Activated T-cell treated with anti-CD3 and anti-CD28 coated beads, Interleukin-2, amount 50 U/mL, for 1 hour (primary cell): ENCODE data around the gene ALS2.

Source experiments
- DNase-seq: peaks from one replicate; pipeline ENCODE4 v3.0.0-alpha.2; 2020

The ALS2 gene

DNA sequence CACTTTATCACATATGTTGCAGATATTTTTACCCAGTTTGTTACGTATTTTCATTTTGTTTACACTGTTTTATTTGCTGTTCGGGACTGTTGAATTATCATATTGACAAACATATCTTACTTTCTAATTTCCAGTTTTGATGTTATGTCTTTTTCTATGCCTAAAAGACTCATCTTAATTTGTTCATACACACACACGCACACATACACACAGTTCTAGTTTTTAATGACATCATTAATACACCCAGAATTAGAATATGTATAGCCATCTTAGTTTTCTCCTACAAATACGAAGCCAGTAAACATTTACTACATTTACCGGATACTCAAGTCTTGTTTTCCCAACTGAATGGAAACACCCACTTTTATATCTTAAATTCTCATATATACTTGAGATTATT is 29.2 kb downstream of the ALS2 start:
- DNase-seq, result no peak

DNA sequence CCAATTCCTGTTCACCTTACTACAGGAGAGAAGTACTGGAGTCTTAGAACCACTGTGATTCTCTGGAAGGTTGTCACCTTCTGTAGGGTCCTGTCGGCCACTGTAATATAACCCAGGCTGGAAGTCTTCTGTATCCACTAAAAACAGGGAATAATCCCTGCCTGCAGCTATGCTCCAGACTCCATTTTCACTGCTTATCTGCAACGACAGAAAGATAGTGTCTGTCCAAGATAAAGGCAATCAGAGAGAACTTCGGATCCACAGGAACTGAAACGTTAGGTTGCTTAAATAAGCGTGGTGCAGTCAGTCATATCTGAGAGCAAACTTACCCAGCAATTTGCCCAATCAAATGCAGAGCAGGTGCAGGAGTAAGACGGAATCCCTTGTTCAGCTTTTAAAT is 34.2 kb downstream of the ALS2 start:
- DNase-seq, result no peak

DNA sequence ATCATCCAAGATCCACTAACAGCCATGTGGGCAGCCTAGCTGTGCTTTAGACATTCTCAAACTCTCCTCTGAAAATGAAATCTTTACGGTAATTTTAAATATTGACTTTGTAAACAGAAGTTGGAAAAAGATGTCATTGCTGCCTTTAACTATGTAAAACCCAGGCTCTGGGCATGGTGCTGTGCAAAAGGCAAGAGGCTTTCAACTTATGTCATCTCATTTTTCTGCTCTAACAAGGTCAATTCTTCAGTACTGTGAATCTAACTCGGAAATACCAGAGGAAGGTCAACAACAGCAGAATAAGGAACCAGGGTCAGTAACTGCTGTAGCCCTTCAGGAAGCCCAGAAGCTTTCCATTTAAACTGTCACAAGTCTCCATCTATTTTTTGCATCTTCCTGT is 45.2 kb downstream of the ALS2 start:
- no peak for DNase-seq

DNA sequence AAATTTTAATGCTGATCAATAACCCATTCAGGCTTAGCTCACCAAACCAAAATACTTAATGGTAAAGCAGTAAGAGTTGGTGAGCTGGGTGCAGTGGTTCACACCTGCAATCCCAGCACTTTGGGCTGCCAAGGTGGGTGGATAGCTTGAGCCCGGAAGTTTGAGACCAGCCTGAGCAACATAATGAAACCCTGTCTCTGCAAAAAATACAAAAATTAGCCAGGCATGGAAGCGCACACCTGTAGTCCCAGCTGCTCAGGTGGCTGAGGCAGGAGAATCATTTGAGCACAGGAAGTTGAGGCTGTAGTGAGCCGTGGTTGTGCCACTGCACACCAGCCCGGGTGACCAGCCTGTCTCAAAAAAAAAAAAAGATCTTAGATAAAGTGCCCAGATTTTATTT is 46.6 kb downstream of the ALS2 start:
- DNase-seq, result no peak

DNA sequence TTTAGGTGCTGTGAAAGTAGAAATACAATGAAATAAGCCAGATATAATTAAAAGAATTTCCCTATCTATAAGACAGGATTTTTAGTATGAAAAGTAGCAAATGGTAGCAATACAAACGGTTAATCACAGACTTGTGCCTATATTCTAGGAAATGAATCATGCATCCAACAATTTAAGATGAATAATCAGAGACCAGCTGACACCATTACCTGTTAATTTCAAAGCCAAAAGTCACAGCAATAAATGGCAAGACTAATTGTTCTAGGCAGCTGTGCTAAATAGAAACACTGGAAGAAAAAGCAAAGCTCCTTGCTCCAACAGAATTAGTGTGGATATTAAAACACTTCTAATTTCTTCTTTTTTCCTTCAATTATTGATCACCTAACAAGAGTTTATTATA is 47.2 kb downstream of the ALS2 start:
- DNase-seq, result no peak

- no peak for DNase-seq
Measured at GRCh38 chr2:201730651-201731285, 50.0 kb downstream of the ALS2 start.

GRCh38 chr2:201715459-201715858 is 65.3 kb downstream of the ALS2 start:
- DNase-seq, result no peak

GRCh38 chr2:201712726-201713125 is 68.0 kb downstream of the ALS2 start:
- no peak for DNase-seq

DNA sequence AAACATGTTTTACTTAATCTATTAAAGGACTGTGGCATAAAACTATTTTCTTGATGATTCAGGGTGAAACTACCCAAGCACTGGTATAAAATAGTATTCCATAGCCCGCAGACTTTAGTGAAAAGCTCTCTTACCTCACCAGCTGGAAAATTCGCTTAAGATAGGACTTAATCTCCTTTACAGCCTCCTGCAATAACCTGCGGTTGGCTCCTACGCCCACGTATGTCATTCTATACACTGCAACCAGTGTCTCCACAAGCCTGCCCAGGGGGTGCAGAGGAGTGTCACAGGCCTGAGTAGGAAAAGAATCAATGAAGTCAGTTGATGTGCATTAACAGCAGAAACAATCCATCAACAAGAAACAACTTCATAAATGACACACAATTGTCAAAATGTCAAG is 71.0 kb downstream of the ALS2 start:
- DNase-seq, result no peak

GRCh38 chr2:201709049-201709448 is 71.7 kb downstream of the ALS2 start:
- no peak for DNase-seq

DNA sequence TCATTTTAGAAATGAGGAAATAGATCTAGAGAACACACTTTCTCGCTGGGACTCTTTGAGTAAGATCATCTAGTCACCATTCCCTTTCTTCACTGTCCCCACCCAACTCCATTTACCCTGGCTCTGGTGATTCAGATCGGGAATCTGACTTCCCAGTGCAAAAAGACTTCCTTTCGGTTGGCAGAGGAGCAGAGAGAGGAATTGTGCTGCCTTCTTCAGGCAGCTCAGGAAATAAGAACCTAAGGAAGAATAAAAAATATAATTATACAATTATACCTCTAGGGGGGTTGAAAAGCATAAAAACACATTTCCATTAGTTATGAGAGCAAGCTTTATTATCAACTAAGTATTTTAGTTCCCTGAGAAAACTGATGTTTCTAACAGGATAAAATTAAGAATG is 73.0 kb downstream of the ALS2 start:
- no peak for DNase-seq

DNA sequence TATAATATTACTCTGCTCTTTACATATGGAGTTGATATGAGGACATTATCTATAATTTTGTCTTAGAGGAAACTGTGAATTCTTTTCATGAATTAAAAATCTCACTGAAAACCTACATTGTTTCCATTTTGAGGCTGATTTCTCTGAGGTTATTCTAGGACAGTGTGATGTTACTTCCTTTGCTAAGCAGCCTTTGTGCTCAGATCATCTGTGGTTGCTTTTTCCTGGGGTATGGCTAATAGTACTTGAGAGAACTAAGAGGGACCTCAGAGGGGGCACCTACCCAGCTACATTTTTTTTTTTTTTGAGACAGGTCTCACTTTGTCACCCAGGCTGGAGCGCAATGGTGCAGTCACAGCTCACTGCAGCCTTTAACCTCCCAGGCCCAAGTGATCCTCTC is 73.6 kb downstream of the ALS2 start:
- DNase-seq, result no peak

DNA sequence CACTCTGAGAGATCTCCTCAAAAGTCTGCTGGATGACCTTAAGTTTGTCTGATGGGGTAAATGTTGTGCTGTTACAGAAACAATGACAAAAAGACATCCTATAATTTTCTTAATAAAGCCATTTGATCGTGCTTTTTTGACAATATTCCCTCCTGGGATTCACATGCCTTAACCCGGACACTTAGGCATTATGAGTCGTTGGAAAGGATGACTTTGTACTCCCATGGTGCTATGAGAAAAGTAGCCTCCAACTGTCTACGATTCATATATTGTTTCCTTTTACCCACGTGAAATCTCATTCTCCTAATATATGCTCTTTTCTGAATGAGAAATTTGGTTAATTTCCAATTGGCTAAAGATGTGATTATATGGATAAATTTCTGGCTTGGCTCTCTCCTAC is 76.2 kb downstream of the ALS2 start:
- DNase-seq, result no peak

GRCh38 chr2:201701646-201702045 is 79.1 kb downstream of the ALS2 start:
- DNase-seq, result no peak

DNA sequence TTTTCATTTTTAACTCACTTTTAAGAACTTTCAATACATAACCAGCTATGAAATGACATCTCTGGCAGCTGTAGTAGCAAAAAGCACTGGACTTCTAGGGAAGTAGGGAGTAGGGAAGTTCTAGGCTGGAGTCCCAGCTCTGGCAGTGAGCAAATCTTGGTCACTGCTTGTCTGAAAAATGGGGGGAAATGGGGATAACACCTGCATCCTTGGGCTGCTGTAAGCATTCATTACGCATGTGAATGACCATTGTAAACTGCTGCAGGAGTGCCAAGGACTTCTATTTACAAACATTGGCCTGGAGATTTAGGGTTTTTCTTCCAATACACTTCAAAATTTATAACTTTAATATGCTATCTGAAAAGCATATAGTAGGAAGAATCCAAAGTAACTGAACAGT is 81.3 kb downstream of the ALS2 start:
- DNase-seq, result no peak

- DNase-seq, result no peak
Measured at GRCh38 chr2:201698588-201699226, 82.0 kb downstream of the ALS2 start, which contains the start of gene MPP4. Gene MPP4 (minus strand): TSS chr2:201698644. CDS start chr2:201693954, 4,690 bp downstream.

GRCh38 chr2:201697899-201698298 is 82.8 kb downstream of the ALS2 start:
- DNase-seq, result no peak

DNA sequence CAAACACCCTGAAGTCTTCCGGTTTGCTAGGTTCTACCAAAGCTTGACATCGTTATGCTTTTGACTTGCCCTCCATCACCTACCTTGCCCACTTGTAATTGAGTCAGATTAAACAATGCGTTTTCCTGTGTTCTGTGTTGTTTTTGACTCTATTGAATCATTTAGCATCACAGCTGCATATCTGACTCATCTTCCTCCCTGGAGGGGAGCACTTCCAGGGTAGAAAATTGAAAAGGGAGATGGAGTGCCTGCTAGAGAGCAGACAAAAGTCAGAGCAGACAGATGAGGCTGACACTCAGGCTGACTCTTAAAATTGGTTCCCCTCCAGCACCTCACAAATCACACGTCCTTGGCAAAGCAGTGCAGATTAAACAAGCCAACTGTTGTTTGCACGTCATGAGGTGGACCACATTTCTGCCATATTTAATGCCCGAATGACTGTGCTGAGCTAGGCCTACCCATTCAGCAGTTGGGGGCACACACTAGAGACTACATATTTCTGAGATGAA is 84.5 kb downstream of the ALS2 start:
- DNase-seq, result no peak

GRCh38 chr2:201685156-201685555 is 95.6 kb downstream of the ALS2 start:
- DNase-seq, result no peak

- no peak for DNase-seq
Measured at GRCh38 chr2:201680743-201681142, 100.0 kb downstream of the ALS2 start.

GRCh38 chr2:201678401-201678800 is 102.3 kb downstream of the ALS2 start:
- no peak for DNase-seq

- DNase-seq, result no peak
Measured at GRCh38 chr2:201675454-201675853, 105.3 kb downstream of the ALS2 start.

DNA sequence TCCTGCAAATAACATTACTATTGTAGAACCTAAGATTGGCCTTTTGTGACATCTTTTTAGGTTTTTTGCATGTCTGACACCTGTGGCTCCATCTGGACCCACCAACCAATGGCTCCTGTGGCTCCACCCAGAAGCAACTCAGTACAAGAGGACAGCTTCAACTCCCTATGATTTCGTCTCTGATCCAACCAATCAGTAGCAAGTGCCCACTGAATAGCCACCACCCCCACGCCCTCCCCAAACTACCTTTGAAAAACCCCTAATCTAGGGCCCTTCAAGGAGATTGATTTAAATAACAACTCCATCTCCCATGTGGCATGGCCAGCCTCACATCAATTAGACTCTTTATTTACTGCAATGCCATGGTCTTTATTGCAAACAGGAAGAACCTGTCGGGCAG is 105.9 kb downstream of the ALS2 start:
- DNase-seq, result no peak

DNA sequence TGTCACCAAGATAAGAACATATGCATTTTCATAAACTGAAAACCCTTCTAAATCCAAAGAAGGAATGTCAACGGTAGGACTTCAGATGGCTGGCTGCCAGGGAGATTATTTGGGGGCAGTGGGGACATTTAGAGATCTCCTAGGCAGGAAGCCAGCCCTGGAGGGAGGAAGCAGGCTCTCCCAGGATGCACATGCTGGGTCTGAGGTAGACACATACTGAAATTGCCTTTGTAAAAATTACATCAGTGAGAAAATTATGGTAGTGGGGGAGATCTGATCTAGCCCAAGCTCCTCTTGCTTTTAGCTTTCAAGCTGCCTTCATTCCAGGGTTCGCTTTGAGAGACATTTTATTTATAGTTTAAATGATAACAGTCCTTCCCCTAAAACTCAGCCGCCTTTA is 106.4 kb downstream of the ALS2 start:
- DNase-seq, result no peak

GRCh38 chr2:201673546-201673945 is 107.2 kb downstream of the ALS2 start:
- no peak for DNase-seq
